Thyroid gland (tissue), 4 donors: ENCODE measurements around the gene TEN1.

Source experiments
- CTCF ChIP-seq, 6 experiments: fragments of 200-600 bp in 3 of 6; fragments of 450-650 bp in 3 of 6; sonication (generic) in 3 of 6; IDR thresholded peaks; one replicate each; pipeline ENCODE4 v1.5.1; 2016 to 2019; ENCODE audit warnings: antibody characterized with exemption in 6 of 6, mild to moderate bottlenecking in 2 of 6, inconsistent platforms in 1 of 6, moderate library complexity in 1 of 6
- POLR2A ChIP-seq, 2 donors: fragments of 450-650 bp; IDR thresholded peaks; one replicate each; pipeline ENCODE4 v1.6.1; 2017; ENCODE audit warnings: antibody characterized with exemption in 2 of 2, mild to moderate bottlenecking in 2 of 2, moderate library complexity in 1 of 2

DNA sequence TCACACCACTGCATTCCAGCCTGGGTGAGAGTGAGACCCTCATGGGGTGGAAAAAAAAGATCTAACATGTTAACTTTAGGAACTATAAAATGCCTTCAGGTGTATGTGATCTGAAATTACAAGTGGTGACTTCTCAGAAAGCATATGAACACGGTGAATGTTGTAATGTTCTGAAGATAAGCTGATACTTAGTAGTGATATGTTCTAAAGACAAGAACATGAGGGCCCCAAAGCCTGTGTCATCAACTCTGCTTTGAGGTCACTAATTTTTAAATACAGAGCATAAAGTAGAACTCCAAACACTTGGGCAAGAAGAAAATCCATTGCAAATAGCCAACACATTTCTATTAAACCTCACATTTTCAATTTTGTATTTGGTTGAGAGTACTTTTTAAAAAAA is 35.5 kb upstream of the TEN1 start:
- TF ChIP-seq CTCF (IDR thresholded peaks at IDR 0.05) (no peak), POLR2A (IDR thresholded peaks at IDR 0.05) (no peak)
